NCI-H82 treated with DMSO at 0.1 percent for 48 hours (cell line): Measurements from ENCODE around the gene MYL6.

ENCODE experiments used
- DNase-seq: peaks from one replicate; lab custom pipeline; 2025; ENCODE audit not compliant: unreplicated experiment; lab: John Stamatoyannopoulos, UW

The MYL6 gene

GRCh38 chr12:56129206-56129941 lies 28.8 kb upstream of the MYL6 start:
- DNase-seq: peak; percentile 14

- DNase-seq: no peak
Observed at GRCh38 chr12:56129942-56130495, 28.1 kb upstream of the MYL6 start.

- DNase-seq: no peak
Observed at GRCh38 chr12:56130876-56131275, 27.3 kb upstream of the MYL6 start.

- no peak for DNase-seq
Observed at GRCh38 chr12:56134897-56135296, 23.3 kb upstream of the MYL6 start.

- DNase-seq: no peak
Observed at GRCh38 chr12:56137853-56138571, 20.1 kb upstream of the MYL6 start.

- no peak for DNase-seq
Observed at GRCh38 chr12:56141946-56142784, 16.0 kb upstream of the MYL6 start.

GRCh38 chr12:56143217-56143616 lies 14.9 kb upstream of the MYL6 start:
- DNase-seq: no peak

GRCh38 chr12:56143870-56144269 lies 14.3 kb upstream of the MYL6 start:
- DNase-seq: no peak

GRCh38 chr12:56145217-56145616 lies 12.9 kb upstream of the MYL6 start:
- DNase-seq: no peak

GRCh38 chr12:56146492-56147460 lies 11.4 kb upstream of the MYL6 start:
- no peak for DNase-seq

GRCh38 chr12:56150563-56150962 lies 7.6 kb upstream of the MYL6 start:
- no peak for DNase-seq

- no peak for DNase-seq
Observed at GRCh38 chr12:56151672-56152131, 6.5 kb upstream of the MYL6 start.

- peak; percentile 69 for DNase-seq
Observed at GRCh38 chr12:56152132-56152755, 5.9 kb upstream of the MYL6 start, which contains the start of gene MYL6B. Gene MYL6B (plus strand): TSS chr12:56152587. CDS start chr12:56153919, 1,332 bp downstream.

GRCh38 chr12:56152756-56153677 lies 5.1 kb upstream of the MYL6 start:
- no peak for DNase-seq

- no peak for DNase-seq
Observed at GRCh38 chr12:56153678-56154065, 4.5 kb upstream of the MYL6 start.

- peak; percentile 74 for DNase-seq
Observed at GRCh38 chr12:56154246-56154771, 3.9 kb upstream of the MYL6 start.

- DNase-seq: no peak
Observed at GRCh38 chr12:56154818-56155217, 3.3 kb upstream of the MYL6 start.

- DNase-seq: no peak
Observed at GRCh38 chr12:56155256-56155845, 2.8 kb upstream of the MYL6 start.
